Heart left ventricle (tissue), 13 donors: ENCODE measurements around the gene KRT32.

Experiments
- CTCF ChIP-seq, 12 donors: fragments of 200-600 bp; sonication (generic) in 4 of 12; IDR thresholded peaks; one replicate each; pipeline versions ENCODE4 v1.5.0 to v1.8.0; 2018 to 2022; ENCODE audit warnings: antibody characterized with exemption in 12 of 12, mild to moderate bottlenecking in 5 of 12
- POLR2A ChIP-seq, 2 donors: fragments of 450-650 bp; IDR thresholded peaks; one replicate each; pipeline ENCODE4 v1.6.1; 2017; ENCODE audit warnings: antibody characterized with exemption in 2 of 2, mild to moderate bottlenecking in 2 of 2, moderate library complexity in 2 of 2
- donor health status: ischemic (EF 13 %, LVEDD 7.1; RV severe dilation, severe dysfunction).
- donor health status: DM: no; HTN: yes; CAD: no.
- donor health status: DM: no; HTN: no; CAD: no.
- donor health status: ischemic (EF 25% LVEDD 6.9; RV normal size, moderate dysfunction).
- donor health status: ischemic (EF 25% LVEDD 5.7; RV mildly dilated, moderate dysfunction).
- donor health status: ischemic (EF 35%, LVEDD 5.7; RV mildly dilated, moderate dysfunction).
- donor health status: nonischemic (EF 11% LVEDD 7.7; RV severe dilation, severe dysfunction).
- donor health status: DM: yes; HTN: yes; CAD: no.
- donor health status: PGD.
- donor health status: ischemic (EF 29% LVEDD 5.4; RV normal size, mild dysfunction).
- donor health status: nonischemic (EF 23%, LVEDD 6.1; RV moderate dilation, normal function).

DNA sequence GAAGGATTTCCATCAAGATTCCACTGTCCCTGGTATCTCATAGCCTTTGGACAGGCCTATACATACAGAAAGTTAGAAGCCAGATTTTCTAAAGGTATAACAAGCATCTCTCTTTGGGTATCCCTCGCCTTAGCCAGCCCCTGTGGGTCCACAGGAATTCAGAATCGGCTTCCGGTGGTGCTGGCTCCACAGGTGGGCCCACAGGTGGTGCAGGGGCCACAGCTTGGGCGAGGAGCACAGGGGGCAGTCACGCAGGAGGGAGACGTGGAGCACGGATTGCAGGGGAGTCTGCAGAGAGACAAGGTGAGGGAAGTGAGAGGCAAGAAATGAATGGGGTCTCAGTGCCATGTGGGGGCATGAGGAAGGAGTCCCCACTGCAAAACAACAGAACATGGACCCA lies 29.9 kb downstream of the KRT32 start:
- no peak for TF ChIP-seq CTCF (IDR thresholded peaks at IDR 0.05)
- no peak for TF ChIP-seq POLR2A (IDR thresholded peaks at IDR 0.05)
